Stimulated activated CD8-positive, alpha-beta memory T cell treated with anti-CD3 and anti-CD28 coated beads, Interleukin-15, amount 100 ng/mL, for 24 hours (primary cell): ENCODE measurements around the gene GAS2L1.

Experiments
- DNase-seq: peaks from one replicate; pipeline ENCODE4 v3.0.0-alpha.2; 2020; ENCODE audit warnings: low read depth

Gene GAS2L1

GRCh38 chr22:29310065-29310862 is 3.8 kb downstream of the GAS2L1 start:
- DNase-seq, result no peak

- no peak for DNase-seq
Measured at GRCh38 chr22:29310863-29311339, 4.5 kb downstream of the GAS2L1 start.

GRCh38 chr22:29311464-29312217 is 5.2 kb downstream of the GAS2L1 start:
- DNase-seq, result no peak

GRCh38 chr22:29312218-29313125 is 6.0 kb downstream of the GAS2L1 start:
- no peak for DNase-seq

GRCh38 chr22:29313126-29313575 is 6.7 kb downstream of the GAS2L1 start:
- DNase-seq, result no peak

- no peak for DNase-seq
Measured at GRCh38 chr22:29313576-29314466, 7.4 kb downstream of the GAS2L1 start.

GRCh38 chr22:29314537-29315285 is 8.3 kb downstream of the GAS2L1 start:
- no peak for DNase-seq

GRCh38 chr22:29315286-29316140 is 9.1 kb downstream of the GAS2L1 start, which contains the start of gene RASL10A:
TSS of gene RASL10A (minus strand) at chr22:29315697. CDS start at chr22:29315246, 451 bp downstream.
- no peak for DNase-seq

GRCh38 chr22:29316141-29316828 is 9.8 kb downstream of the GAS2L1 start:
- DNase-seq, result no peak

- no peak for DNase-seq
Measured at GRCh38 chr22:29317827-29318454, 11.5 kb downstream of the GAS2L1 start.

- DNase-seq, result no peak
Measured at GRCh38 chr22:29319072-29319471, 12.6 kb downstream of the GAS2L1 start.

- no peak for DNase-seq
Measured at GRCh38 chr22:29320546-29320945, 14.1 kb downstream of the GAS2L1 start.

- DNase-seq, result no peak
Measured at GRCh38 chr22:29323641-29324040, 17.2 kb downstream of the GAS2L1 start.

GRCh38 chr22:29325356-29325755 is 18.9 kb downstream of the GAS2L1 start:
- DNase-seq, result no peak

GRCh38 chr22:29325785-29326315 is 19.4 kb downstream of the GAS2L1 start:
- no peak for DNase-seq

GRCh38 chr22:29326481-29326880 is 20.0 kb downstream of the GAS2L1 start:
- no peak for DNase-seq

GRCh38 chr22:29327089-29327764 is 20.8 kb downstream of the GAS2L1 start:
- DNase-seq, result no peak
